ES-I3 (cell line): ENCODE results near the gene MGAT4D.
A peak's percentile ranks its signal among the peaks of the same experiment; 100 is the strongest.
"Not testable (repeated sequence)": the region's sequence is repeated elsewhere in the genome, so short reads cannot be mapped to it uniquely, and the experiment has no call there.

Source experiments
- H3K36me3 ChIP-seq: 2 replicates; pipeline ENCODE4 v1.6.1; 2013; ENCODE audit warnings: mild to moderate bottlenecking, low read length, control low read depth, moderate library complexity; ENCODE audit not compliant: insufficient read depth
- H3K4me1 ChIP-seq: 2 replicates; pipeline ENCODE4 v1.6.1; 2013; ENCODE audit warnings: mild to moderate bottlenecking, control low read depth, low read length; ENCODE audit not compliant: insufficient read depth
- H3K9ac ChIP-seq: 2 replicates; pipeline ENCODE4 v1.6.1; 2013; ENCODE audit warnings: low read depth, mild to moderate bottlenecking, low read length, moderate library complexity
- H3K9me3 ChIP-seq: 2 replicates; pipeline ENCODE4 v1.6.1; 2013; ENCODE audit warnings: mild to moderate bottlenecking, low read length, moderate library complexity; ENCODE audit not compliant: control insufficient read depth, insufficient read depth

The MGAT4D gene

GRCh38 chr4:140469791-140470733 lies 28.0 kb downstream of the MGAT4D start:
- H3K9ac ChIP-seq: no peak overlapping the region
- H3K4me1 ChIP-seq: no peaks in the 10 kb centered on the region
- H3K36me3 ChIP-seq: no peaks in the 10 kb centered on the region
- H3K9me3 ChIP-seq: no peaks in the 10 kb centered on the region

GRCh38 chr4:140466146-140466545 lies 31.9 kb downstream of the MGAT4D start:
- H3K4me1 ChIP-seq: no peaks in the 10 kb centered on the region
- H3K9ac ChIP-seq: no peak overlapping the region
- no peaks in the 10 kb centered on the region for H3K9me3 ChIP-seq
- H3K36me3 ChIP-seq: no peaks in the 10 kb centered on the region

GRCh38 chr4:140463614-140464013 lies 34.5 kb downstream of the MGAT4D start:
- H3K9me3 ChIP-seq: no peaks in the 10 kb centered on the region
- H3K4me1 ChIP-seq: no peaks in the 10 kb centered on the region
- H3K36me3 ChIP-seq: no peaks in the 10 kb centered on the region
- no peak overlapping the region for H3K9ac ChIP-seq

GRCh38 chr4:140463182-140463581 lies 34.9 kb downstream of the MGAT4D start:
- Histone ChIP-seq H3K36me3 (no peaks in the 10 kb centered on the region), H3K9me3 (no peaks in the 10 kb centered on the region), H3K4me1 (no peaks in the 10 kb centered on the region), H3K9ac (no peak overlapping the region)

GRCh38 chr4:140450352-140450751 lies 47.7 kb downstream of the MGAT4D start:
- no peaks in the 10 kb centered on the region for H3K9me3 ChIP-seq
- H3K9ac ChIP-seq: no peak overlapping the region
- no peaks in the 10 kb centered on the region for H3K4me1 ChIP-seq
- H3K36me3 ChIP-seq: no peaks in the 10 kb centered on the region

- Histone ChIP-seq H3K4me1 (no peaks in the 10 kb centered on the region), H3K9me3 (no peaks in the 10 kb centered on the region), H3K9ac (no peak overlapping the region), H3K36me3 (no peaks in the 10 kb centered on the region)
Measured at GRCh38 chr4:140448830-140449229, 49.3 kb downstream of the MGAT4D start.

GRCh38 chr4:140448162-140448561 lies 49.9 kb downstream of the MGAT4D start:
- Histone ChIP-seq H3K9ac (no peak overlapping the region), H3K4me1 (no peaks in the 10 kb centered on the region), H3K36me3 (no peaks in the 10 kb centered on the region), H3K9me3 (no peaks in the 10 kb centered on the region)

- not testable (repeated sequence) for H3K36me3 ChIP-seq, H3K9ac ChIP-seq, H3K4me1 ChIP-seq, H3K9me3 ChIP-seq
Measured at GRCh38 chr4:140444347-140444746, 53.7 kb downstream of the MGAT4D start.

- no peaks in the 10 kb centered on the region for H3K36me3 ChIP-seq
- no peaks in the 10 kb centered on the region; the same call in 1 of the 2 replicates for H3K4me1 ChIP-seq
- H3K9me3 ChIP-seq: no peaks in the 10 kb centered on the region
Measured at GRCh38 chr4:140439644-140440142, 58.4 kb downstream of the MGAT4D start.

GRCh38 chr4:140427919-140428471 lies 70.1 kb downstream of the MGAT4D start:
- no peaks in the 10 kb centered on the region for H3K9me3 ChIP-seq
- peaks cover 8% of the 10 kb centered on the region; the same call in 1 of the 2 replicates for H3K4me1 ChIP-seq
- H3K9ac ChIP-seq: peak overlapping the region; percentile 89
- no peaks in the 10 kb centered on the region for H3K36me3 ChIP-seq

More at GRCh38 chr4:140439644-140440142, 58.4 kb downstream of the MGAT4D start:
- no peak overlapping the region for H3K9ac ChIP-seq

- Histone ChIP-seq H3K36me3 (no peaks in the 10 kb centered on the region), H3K9ac (peak within 1 kb of the TSS; percentile 89), H3K9me3 (no peaks in the 10 kb centered on the region)
Measured at GRCh38 chr4:140427106-140427918, 70.8 kb downstream of the MGAT4D start, which contains the start of gene CLGN. CLGN (minus strand) TSS chr4:140427648; CDS start chr4:140413078, 14,570 bp downstream.

GRCh38 chr4:140426610-140427105 lies 71.4 kb downstream of the MGAT4D start:
- Histone ChIP-seq H3K9ac (peak overlapping the region; percentile 89), H3K9me3 (no peaks in the 10 kb centered on the region), H3K4me1 (peaks cover 8% of the 10 kb centered on the region; the same call in 1 of the 2 replicates), H3K36me3 (no peaks in the 10 kb centered on the region)

More at GRCh38 chr4:140427106-140427918, 70.8 kb downstream of the MGAT4D start, which contains the start of gene CLGN:
- H3K4me1 ChIP-seq: peaks cover 8% of the 10 kb centered on the region; the same call in 1 of the 2 replicates

- no peaks in the 10 kb centered on the region for H3K36me3 ChIP-seq
Measured at GRCh38 chr4:140423106-140423505, 75.0 kb downstream of the MGAT4D start.

More at GRCh38 chr4:140423106-140423505, 75.0 kb downstream of the MGAT4D start:
- Histone ChIP-seq H3K9me3 (no peaks in the 10 kb centered on the region), H3K9ac (no peak overlapping the region), H3K4me1 (0 out of 2 replicates have a peak, but pooled peaks cover 4% of the 10 kb centered on the region)
